Parathyroid adenoma (tissue), 2 donors: Measurements from ENCODE around the gene TSPAN7.

Experiments used
- H2AFZ ChIP-seq: fragments of 300-600 bp; sonication (generic); one replicate; pipeline ENCODE4 v1.7.0; 2017; ENCODE audit warnings: antibody characterized with exemption, mild to moderate bottlenecking
- H3K27ac ChIP-seq: fragments of 300-600 bp; sonication (generic); one replicate; pipeline ENCODE4 v1.7.0; 2017
- H3K27me3 ChIP-seq: fragments of 300-600 bp; sonication (generic); one replicate; pipeline ENCODE4 v1.7.0; 2017; ENCODE audit warnings: low read length; ENCODE audit not compliant: control insufficient read depth, insufficient read depth
- H3K36me3 ChIP-seq: fragments of 300-600 bp; sonication (generic); one replicate; pipeline ENCODE4 v1.7.0; 2017; ENCODE audit warnings: low read length; ENCODE audit not compliant: control insufficient read depth, insufficient read depth
- H3K4me1 ChIP-seq: fragments of 300-600 bp; sonication (generic); one replicate; pipeline ENCODE4 v1.7.0; 2017; ENCODE audit warnings: control low read depth
- H3K4me2 ChIP-seq: fragments of 300-600 bp; sonication (generic); one replicate; pipeline ENCODE4 v1.7.0; 2017; ENCODE audit warnings: low read length
- H3K4me3 ChIP-seq: fragments of 300-600 bp; sonication (generic); one replicate; pipeline ENCODE4 v1.7.0; 2017; ENCODE audit warnings: low read depth, low read length
- H3K79me2 ChIP-seq: fragments of 300-600 bp; sonication (generic); one replicate; pipeline ENCODE4 v1.7.0; 2017; ENCODE audit warnings: control low read depth
- H3K9ac ChIP-seq: fragments of 300-600 bp; sonication (generic); one replicate; pipeline ENCODE4 v1.7.0; 2017; ENCODE audit warnings: mild to moderate bottlenecking
- H3K9me3 ChIP-seq: fragments of 300-600 bp; sonication (generic); one replicate; pipeline ENCODE4 v1.7.0; 2017; ENCODE audit warnings: low read length; ENCODE audit not compliant: control insufficient read depth
- CTCF ChIP-seq: fragments of 300-600 bp; sonication (generic); IDR thresholded peaks from one replicate; pipeline ENCODE4 v1.7.0; 2017; ENCODE audit warnings: antibody characterized with exemption, mild to moderate bottlenecking
- donor health status: primary hyperparathyroidism.

The TSPAN7 gene

GRCh38 chrX:38726612-38727011, 165.3 kb downstream of the TSPAN7 start:
- Histone ChIP-seq H3K79me2 (no peaks in the 10 kb centered on the region), H3K9ac (no peak overlapping the region), H3K27me3 (no peaks in the 10 kb centered on the region), H3K4me1 (no peaks in the 10 kb centered on the region), H2AFZ (no peak overlapping the region), H3K9me3 (no peaks in the 10 kb centered on the region), H3K36me3 (no peaks in the 10 kb centered on the region), H3K27ac (no peak overlapping the region), H3K4me3 (no peak overlapping the region), H3K4me2 (no peak overlapping the region)
- no peak for TF ChIP-seq CTCF

- H3K4me2 ChIP-seq, result no peak overlapping the region
- no peaks in the 10 kb centered on the region for H3K9me3 ChIP-seq
- H3K79me2 ChIP-seq, result no peaks in the 10 kb centered on the region
- no peak overlapping the region for H3K9ac ChIP-seq
- no peaks in the 10 kb centered on the region for H3K4me1 ChIP-seq
- no peak overlapping the region for H3K27ac ChIP-seq
- no peak for TF ChIP-seq CTCF
- no peaks in the 10 kb centered on the region for H3K27me3 ChIP-seq
- H3K4me3 ChIP-seq, result no peak overlapping the region
- no peak overlapping the region for H2AFZ ChIP-seq
- H3K36me3 ChIP-seq, result no peaks in the 10 kb centered on the region
These were observed 166.3 kb downstream of the TSPAN7 start for GRCh38 chrX:38727668-38728067.

- Histone ChIP-seq H3K4me2 (no peak overlapping the region), H3K4me1 (no peaks in the 10 kb centered on the region), H3K9ac (no peak overlapping the region), H3K36me3 (no peaks in the 10 kb centered on the region), H3K9me3 (no peaks in the 10 kb centered on the region), H3K4me3 (no peak overlapping the region), H3K27me3 (no peaks in the 10 kb centered on the region), H3K79me2 (no peaks in the 10 kb centered on the region), H2AFZ (no peak overlapping the region), H3K27ac (no peak overlapping the region)
- TF ChIP-seq CTCF, result no peak
These were observed 171.5 kb downstream of the TSPAN7 start for GRCh38 chrX:38732866-38733265.
